HAP-1 (cell line): ENCODE data around the gene PACC1.
"Not testable (repeated sequence)": the region's sequence is repeated elsewhere in the genome, so short reads cannot be mapped to it uniquely, and the experiment has no call there.

Experiments used
- DNase-seq, 2 experiments: peaks; one replicate each; pipeline ENCODE4 v3.0.0-alpha.2; 2016 to 2020; ENCODE audit warnings: low spot score in 2 of 2
- H3K27me3 ChIP-seq: fragments of 250-450 bp; sonication (Bioruptor Pico); 2 replicates; pipeline ENCODE4 v1.5.1; 2020; ENCODE audit warnings: low read depth, mild to moderate bottlenecking, moderate library complexity
- H3K36me3 ChIP-seq: fragments of 250-450 bp; sonication (Bioruptor Pico); replicated peaks from 2 replicates; pipeline ENCODE4 v1.5.1; 2020; ENCODE audit warnings: mild to moderate bottlenecking
- H3K4me1 ChIP-seq: fragments of 250-450 bp; sonication (Bioruptor Pico); 2 replicates; pipeline ENCODE4 v1.5.1; 2020; ENCODE audit warnings: mild to moderate bottlenecking
- H3K4me3 ChIP-seq: fragments of 250-450 bp; sonication (Bioruptor Pico); 2 replicates; pipeline ENCODE4 v1.5.1; 2020; ENCODE audit warnings: mild to moderate bottlenecking, moderate library complexity
- H3K9me3 ChIP-seq: fragments of 250-450 bp; sonication (Bioruptor Pico); 2 replicates; pipeline ENCODE4 v1.5.1; 2020; ENCODE audit warnings: mild to moderate bottlenecking, moderate library complexity
- in situ Hi-C: fragments of 300-500 bp; cut with MboI; formaldehyde crosslinking; loops from 3 replicates; pipeline ENCODE4 v1.14.3; 2020; ENCODE audit warnings: low sequenced_read_pairs, inconsistent platforms, mixed read lengths

Gene PACC1

GRCh38 chr1:212321031-212321430 is 93.7 kb downstream of the PACC1 start:
- DNase-seq, H3K4me1 ChIP-seq, H3K36me3 ChIP-seq, H3K9me3 ChIP-seq, H3K27me3 ChIP-seq, H3K4me3 ChIP-seq, in situ Hi-C loops: not testable (repeated sequence)

GRCh38 chr1:212317916-212318315 is 96.8 kb downstream of the PACC1 start:
- H3K9me3 ChIP-seq = no peaks in the 10 kb centered on the region; the same call in 1 of the 2 replicates
- no peaks in the 10 kb centered on the region for H3K36me3 ChIP-seq
- H3K27me3 ChIP-seq = no peaks in the 10 kb centered on the region
- in situ Hi-C loops = no loop called here
- H3K4me1 ChIP-seq = no peaks in the 10 kb centered on the region
- H3K4me3 ChIP-seq = no peak overlapping the region
- no peak for DNase-seq

GRCh38 chr1:212315907-212316306 is 98.8 kb downstream of the PACC1 start:
- H3K36me3 ChIP-seq = no peaks in the 10 kb centered on the region
- peak in 1 of 2 experiments; percentile 18 for DNase-seq
- in situ Hi-C loops = no loop called here
- no peaks in the 10 kb centered on the region for H3K4me1 ChIP-seq
- no peak overlapping the region for H3K4me3 ChIP-seq
- no peaks in the 10 kb centered on the region for H3K27me3 ChIP-seq
- no peaks in the 10 kb centered on the region for H3K9me3 ChIP-seq

- no peaks in the 10 kb centered on the region for H3K4me1 ChIP-seq
- no peaks in the 10 kb centered on the region for H3K27me3 ChIP-seq
- H3K4me3 ChIP-seq = no peak overlapping the region
- no peaks in the 10 kb centered on the region for H3K9me3 ChIP-seq
- in situ Hi-C loops = no loop called here
- H3K36me3 ChIP-seq = no peaks in the 10 kb centered on the region
- no peak for DNase-seq
Measured at GRCh38 chr1:212315184-212315583, 99.5 kb downstream of the PACC1 start.
